ENCODE data around the gene TAL2.

DNA sequence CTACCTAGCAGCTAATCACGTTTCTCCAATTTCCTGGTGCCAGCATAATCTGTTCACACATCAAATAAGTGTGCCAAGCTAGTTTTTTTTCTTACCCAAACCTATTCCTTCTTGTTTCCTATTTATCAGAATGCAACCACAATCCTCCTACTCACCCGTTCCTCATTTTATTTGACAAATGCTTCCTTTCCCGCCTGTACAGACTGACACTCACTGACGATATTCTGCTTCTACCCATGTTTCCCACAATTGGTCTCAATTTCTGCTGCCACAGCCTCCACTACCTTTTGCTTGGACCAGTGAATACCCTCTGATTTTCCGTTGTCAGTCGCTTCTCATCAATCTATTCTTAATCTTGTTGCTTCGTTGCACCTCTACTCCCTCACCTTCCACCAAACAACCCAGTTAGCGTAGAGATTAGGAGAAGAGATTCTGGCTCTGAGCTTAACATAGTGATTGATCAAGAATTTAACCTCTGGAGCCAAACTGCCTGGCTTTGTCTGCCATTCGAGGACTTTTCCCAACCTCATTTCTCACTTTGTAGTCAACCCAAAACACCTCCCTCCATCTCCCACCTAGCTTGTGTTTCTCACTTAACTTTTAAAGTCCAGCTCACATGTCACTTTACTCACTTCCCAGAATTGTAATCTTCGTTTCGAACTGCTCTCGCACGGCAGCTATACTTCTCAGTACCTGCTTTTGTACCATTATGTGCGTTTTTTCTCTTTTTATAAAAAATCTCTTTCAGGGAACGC is 31.4 kb downstream of the TAL2 start:
- TF ChIP-seq, protein P1, sequence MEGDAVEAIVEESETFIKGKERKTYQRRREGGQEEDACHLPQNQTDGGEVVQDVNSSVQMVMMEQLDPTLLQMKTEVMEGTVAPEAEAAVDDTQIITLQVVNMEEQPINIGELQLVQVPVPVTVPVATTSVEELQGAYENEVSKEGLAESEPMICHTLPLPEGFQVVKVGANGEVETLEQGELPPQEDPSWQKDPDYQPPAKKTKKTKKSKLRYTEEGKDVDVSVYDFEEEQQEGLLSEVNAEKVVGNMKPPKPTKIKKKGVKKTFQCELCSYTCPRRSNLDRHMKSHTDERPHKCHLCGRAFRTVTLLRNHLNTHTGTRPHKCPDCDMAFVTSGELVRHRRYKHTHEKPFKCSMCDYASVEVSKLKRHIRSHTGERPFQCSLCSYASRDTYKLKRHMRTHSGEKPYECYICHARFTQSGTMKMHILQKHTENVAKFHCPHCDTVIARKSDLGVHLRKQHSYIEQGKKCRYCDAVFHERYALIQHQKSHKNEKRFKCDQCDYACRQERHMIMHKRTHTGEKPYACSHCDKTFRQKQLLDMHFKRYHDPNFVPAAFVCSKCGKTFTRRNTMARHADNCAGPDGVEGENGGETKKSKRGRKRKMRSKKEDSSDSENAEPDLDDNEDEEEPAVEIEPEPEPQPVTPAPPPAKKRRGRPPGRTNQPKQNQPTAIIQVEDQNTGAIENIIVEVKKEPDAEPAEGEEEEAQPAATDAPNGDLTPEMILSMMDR (IDR thresholded peaks at IDR 0.05), result no peak
- no peak for TF ChIP-seq POLR2A (IDR thresholded peaks at IDR 0.05)
